ENCODE results near the gene NEURL1B.

Gene NEURL1B

GRCh38 chr5:172726966-172727365 lies 85.9 kb downstream of the NEURL1B start:
- Histone ChIP-seq H3K36me3 (ENCODE audit: control insufficient read depth, low read depth, low read length) (no peaks in the 10 kb centered on the region), H3K9ac (ENCODE audit: low read length) (no peak overlapping the region), H3K4me3 (ENCODE audit: low read length) (no peak overlapping the region), H3K4me1 (ENCODE audit: control insufficient read depth, low read depth, low read length) (no peaks in the 10 kb centered on the region), H3K27me3 (ENCODE audit: control insufficient read depth, insufficient read depth, low read length) (no peaks in the 10 kb centered on the region), H3K9me3 (ENCODE audit: control insufficient read depth, low read depth, low read length) (no peaks in the 10 kb centered on the region), H3K27ac (ENCODE audit: low read length) (no peak overlapping the region)

DNA sequence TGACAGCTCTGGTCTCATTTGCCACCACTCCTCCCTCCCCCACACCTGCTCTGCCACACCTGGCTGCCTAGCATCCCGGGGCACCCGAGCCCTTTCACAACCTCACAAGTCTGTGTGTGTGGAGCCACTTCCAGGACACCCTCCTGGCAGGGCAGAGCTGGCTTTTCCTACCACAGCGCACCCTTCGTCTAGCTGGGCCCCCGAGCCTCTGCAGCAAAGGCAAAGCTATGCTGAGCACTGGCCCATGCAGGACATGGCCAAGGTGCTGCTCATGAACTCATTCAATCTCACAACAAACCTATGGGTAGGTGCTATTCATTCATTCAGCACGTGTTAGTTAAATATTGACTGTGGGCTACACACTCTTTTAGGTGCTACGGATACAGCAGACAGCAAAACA lies 86.5 kb downstream of the NEURL1B start:
- no peaks in the 10 kb centered on the region for H3K27me3 ChIP-seq (ENCODE audit: control insufficient read depth, insufficient read depth, low read length)
- H3K4me1 ChIP-seq (ENCODE audit: control insufficient read depth, low read depth, low read length) = no peaks in the 10 kb centered on the region
- no peak overlapping the region for H3K9ac ChIP-seq (ENCODE audit: low read length)
- no peak overlapping the region for H3K27ac ChIP-seq (ENCODE audit: low read length)
- no peaks in the 10 kb centered on the region for H3K9me3 ChIP-seq (ENCODE audit: control insufficient read depth, low read depth, low read length)
- no peak overlapping the region for H3K4me3 ChIP-seq (ENCODE audit: low read length)
- no peaks in the 10 kb centered on the region for H3K36me3 ChIP-seq (ENCODE audit: control insufficient read depth, low read depth, low read length)

GRCh38 chr5:172728481-172729241 lies 87.6 kb downstream of the NEURL1B start:
- H3K9me3 ChIP-seq (ENCODE audit: control insufficient read depth, low read depth, low read length) = no peaks in the 10 kb centered on the region
- no peaks in the 10 kb centered on the region for H3K4me1 ChIP-seq (ENCODE audit: control insufficient read depth, low read depth, low read length)
- no peaks in the 10 kb centered on the region for H3K27me3 ChIP-seq (ENCODE audit: control insufficient read depth, insufficient read depth, low read length)
- no peak overlapping the region for H3K4me3 ChIP-seq (ENCODE audit: low read length)
- no peak overlapping the region for H3K27ac ChIP-seq (ENCODE audit: low read length)
- H3K9ac ChIP-seq (ENCODE audit: low read length) = no peak overlapping the region
- H3K36me3 ChIP-seq (ENCODE audit: control insufficient read depth, low read depth, low read length) = no peaks in the 10 kb centered on the region

DNA sequence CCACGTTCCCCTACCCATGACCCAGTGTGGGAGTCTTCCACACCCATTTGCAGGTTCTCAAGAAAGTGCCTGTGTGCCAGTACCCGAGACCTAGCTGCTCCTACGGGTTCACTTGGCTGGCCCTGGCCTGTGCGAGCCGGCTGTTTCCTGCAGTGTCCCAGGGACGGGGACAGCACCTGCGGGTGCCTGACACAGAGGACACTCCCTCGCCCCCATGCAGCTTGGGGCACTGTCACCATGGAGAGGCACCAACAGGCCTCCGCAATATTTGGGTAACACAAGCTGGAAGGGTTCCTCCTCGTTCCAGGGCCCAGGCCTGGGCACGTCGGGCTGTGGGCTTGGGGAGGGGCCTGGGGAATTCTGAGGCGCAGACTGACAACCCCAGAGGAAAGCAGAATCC lies 88.5 kb downstream of the NEURL1B start:
- no peak overlapping the region for H3K27ac ChIP-seq (ENCODE audit: low read length)
- H3K4me1 ChIP-seq (ENCODE audit: control insufficient read depth, low read depth, low read length) = no peaks in the 10 kb centered on the region
- H3K36me3 ChIP-seq (ENCODE audit: control insufficient read depth, low read depth, low read length) = no peaks in the 10 kb centered on the region
- no peak overlapping the region for H3K4me3 ChIP-seq (ENCODE audit: low read length)
- no peaks in the 10 kb centered on the region for H3K27me3 ChIP-seq (ENCODE audit: control insufficient read depth, insufficient read depth, low read length)
- no peaks in the 10 kb centered on the region for H3K9me3 ChIP-seq (ENCODE audit: control insufficient read depth, low read depth, low read length)
- no peak overlapping the region for H3K9ac ChIP-seq (ENCODE audit: low read length)

- Histone ChIP-seq H3K4me3 (ENCODE audit: low read length) (no peak overlapping the region), H3K27me3 (ENCODE audit: control insufficient read depth, insufficient read depth, low read length) (no peaks in the 10 kb centered on the region), H3K9me3 (ENCODE audit: control insufficient read depth, low read depth, low read length) (no peaks in the 10 kb centered on the region), H3K4me1 (ENCODE audit: control insufficient read depth, low read depth, low read length) (no peaks in the 10 kb centered on the region), H3K27ac (ENCODE audit: low read length) (no peak overlapping the region), H3K36me3 (ENCODE audit: control insufficient read depth, low read depth, low read length) (no peaks in the 10 kb centered on the region), H3K9ac (ENCODE audit: low read length) (no peak overlapping the region)
Measured at GRCh38 chr5:172730222-172730621, 89.2 kb downstream of the NEURL1B start.

- Histone ChIP-seq H3K9ac (ENCODE audit: low read length) (no peak overlapping the region), H3K9me3 (ENCODE audit: control insufficient read depth, low read depth, low read length) (no peaks in the 10 kb centered on the region), H3K4me1 (ENCODE audit: control insufficient read depth, low read depth, low read length) (no peaks in the 10 kb centered on the region), H3K27ac (ENCODE audit: low read length) (no peak overlapping the region), H3K27me3 (ENCODE audit: control insufficient read depth, insufficient read depth, low read length) (no peaks in the 10 kb centered on the region), H3K36me3 (ENCODE audit: control insufficient read depth, low read depth, low read length) (no peaks in the 10 kb centered on the region), H3K4me3 (ENCODE audit: low read length) (no peak overlapping the region)
Measured at GRCh38 chr5:172730981-172731679, 90.1 kb downstream of the NEURL1B start.

DNA sequence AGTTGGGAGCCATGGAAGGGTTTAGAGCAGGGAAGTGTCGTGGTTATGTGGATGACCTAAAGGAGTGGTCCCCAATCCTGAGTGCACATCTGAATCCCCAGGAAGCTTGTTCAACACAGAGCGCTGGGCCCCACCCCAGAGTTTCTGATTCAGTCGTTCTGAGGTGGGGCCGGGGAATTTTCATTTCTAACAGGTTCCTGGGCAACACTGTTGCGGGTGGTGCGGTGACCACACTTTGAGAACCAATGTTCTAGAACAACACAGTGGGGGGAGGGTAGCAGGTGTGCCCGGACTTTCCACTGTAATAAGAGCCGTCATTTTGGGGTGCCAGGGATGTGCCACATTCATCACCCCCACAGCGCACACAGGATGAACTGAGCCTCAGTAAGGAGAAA lies 90.6 kb downstream of the NEURL1B start:
- Histone ChIP-seq H3K36me3 (ENCODE audit: control insufficient read depth, low read depth, low read length) (no peaks in the 10 kb centered on the region), H3K4me1 (ENCODE audit: control insufficient read depth, low read depth, low read length) (no peaks in the 10 kb centered on the region), H3K27ac (ENCODE audit: low read length) (no peak overlapping the region), H3K9me3 (ENCODE audit: control insufficient read depth, low read depth, low read length) (no peaks in the 10 kb centered on the region), H3K4me3 (ENCODE audit: low read length) (no peak overlapping the region), H3K27me3 (ENCODE audit: control insufficient read depth, insufficient read depth, low read length) (no peaks in the 10 kb centered on the region), H3K9ac (ENCODE audit: low read length) (no peak overlapping the region)

DNA sequence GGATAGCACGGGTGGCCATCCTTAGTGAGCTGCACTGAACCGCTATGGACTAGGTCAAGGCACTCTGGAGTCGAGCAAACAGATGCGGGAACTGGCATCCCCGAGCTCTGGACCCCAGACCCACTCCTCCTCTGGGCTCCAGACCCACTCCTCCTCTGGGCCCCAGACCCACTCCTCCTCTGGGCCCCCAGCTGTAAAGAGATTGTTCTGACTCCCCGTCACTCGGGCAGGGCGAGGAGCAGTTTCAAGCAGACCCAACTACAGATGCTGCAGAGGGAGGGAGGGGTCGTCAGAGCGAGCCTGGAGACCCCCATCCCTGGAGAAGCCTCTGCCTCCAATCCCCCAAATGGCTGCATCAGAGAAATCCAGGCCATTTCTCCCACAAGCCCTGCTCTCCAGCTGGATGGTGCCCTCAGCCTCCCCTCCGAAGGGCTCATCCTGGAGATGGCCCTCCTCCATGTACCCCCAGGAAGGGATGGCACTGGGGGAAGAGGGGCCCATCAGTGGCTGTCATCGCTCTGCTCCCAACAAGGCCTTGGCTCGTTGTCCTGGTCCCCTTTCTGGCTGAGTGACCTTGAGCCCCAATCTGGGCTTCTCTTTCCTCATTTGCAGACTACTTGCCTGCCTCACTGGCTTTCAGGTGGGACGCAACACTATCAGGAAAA lies 91.3 kb downstream of the NEURL1B start:
- no peak overlapping the region for H3K4me3 ChIP-seq (ENCODE audit: low read length)
- H3K4me1 ChIP-seq (ENCODE audit: control insufficient read depth, low read depth, low read length) = no peaks in the 10 kb centered on the region
- H3K27me3 ChIP-seq (ENCODE audit: control insufficient read depth, insufficient read depth, low read length) = no peaks in the 10 kb centered on the region
- no peak overlapping the region for H3K27ac ChIP-seq (ENCODE audit: low read length)
- H3K9ac ChIP-seq (ENCODE audit: low read length) = no peak overlapping the region
- no peaks in the 10 kb centered on the region for H3K36me3 ChIP-seq (ENCODE audit: control insufficient read depth, low read depth, low read length)
- H3K9me3 ChIP-seq (ENCODE audit: control insufficient read depth, low read depth, low read length) = no peaks in the 10 kb centered on the region

GRCh38 chr5:172733131-172733973 lies 92.3 kb downstream of the NEURL1B start:
- Histone ChIP-seq H3K4me1 (ENCODE audit: control insufficient read depth, low read depth, low read length) (no peaks in the 10 kb centered on the region), H3K27ac (ENCODE audit: low read length) (no peak overlapping the region), H3K9me3 (ENCODE audit: control insufficient read depth, low read depth, low read length) (no peaks in the 10 kb centered on the region), H3K27me3 (ENCODE audit: control insufficient read depth, insufficient read depth, low read length) (no peaks in the 10 kb centered on the region), H3K4me3 (ENCODE audit: low read length) (no peak overlapping the region), H3K36me3 (ENCODE audit: control insufficient read depth, low read depth, low read length) (no peaks in the 10 kb centered on the region), H3K9ac (ENCODE audit: low read length) (no peak overlapping the region)

DNA sequence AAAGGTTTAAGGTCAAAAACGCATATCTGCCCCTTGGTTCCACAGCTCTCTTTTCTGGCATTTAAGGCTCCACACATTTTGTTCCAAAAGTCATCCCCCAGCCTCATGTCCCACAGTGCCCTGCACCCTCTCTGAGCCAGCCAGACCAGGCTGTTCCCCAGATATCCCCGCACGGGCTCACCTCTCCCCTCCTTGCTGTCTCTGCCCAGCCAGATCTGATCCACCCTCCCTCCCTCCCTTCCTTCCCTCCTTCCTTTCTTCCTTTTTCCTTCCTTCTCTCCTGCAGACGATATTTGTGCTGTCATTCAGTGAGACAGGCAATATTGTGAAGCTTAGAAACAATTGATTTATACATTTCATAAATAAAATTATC lies 92.9 kb downstream of the NEURL1B start:
- no peaks in the 10 kb centered on the region for H3K9me3 ChIP-seq (ENCODE audit: control insufficient read depth, low read depth, low read length)
- H3K4me3 ChIP-seq (ENCODE audit: low read length) = no peak overlapping the region

DNA sequence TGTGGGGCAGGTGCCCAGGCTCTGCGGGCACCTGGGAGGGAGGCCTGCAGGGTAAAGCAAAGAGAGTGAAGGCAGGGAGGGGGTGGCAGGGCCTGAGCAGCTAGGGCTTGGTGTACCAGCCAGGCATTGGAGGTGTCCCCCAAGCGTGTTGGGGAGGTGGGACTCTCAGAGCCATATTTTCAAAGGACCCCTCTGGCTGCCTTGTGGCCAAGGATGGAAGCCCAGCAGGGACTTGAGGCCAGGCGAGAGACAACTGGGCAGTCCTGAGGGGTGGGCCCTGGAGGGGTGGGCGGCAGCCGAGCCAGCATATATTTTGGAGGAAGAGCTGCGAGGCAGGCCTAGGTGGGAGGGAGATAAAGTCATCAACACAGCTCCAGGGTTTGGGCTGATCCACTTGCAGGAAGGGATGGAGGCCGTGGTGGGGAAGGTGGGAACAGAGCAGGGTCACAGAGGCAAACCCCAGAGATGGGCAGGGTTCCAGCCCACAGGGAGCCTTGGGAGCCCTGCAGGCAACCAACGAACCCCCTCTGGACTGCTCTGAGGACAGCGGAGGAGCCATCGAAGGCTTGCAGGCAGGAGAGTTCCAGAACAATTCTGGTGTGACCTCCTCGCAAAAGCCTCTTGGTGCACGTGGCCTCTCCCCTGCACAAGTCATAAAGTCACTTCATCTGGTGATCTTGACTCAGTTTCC lies 94.2 kb downstream of the NEURL1B start:
- Histone ChIP-seq H3K36me3 (ENCODE audit: control insufficient read depth, low read depth, low read length) (no peaks in the 10 kb centered on the region), H3K4me3 (ENCODE audit: low read length) (no peak overlapping the region), H3K9ac (ENCODE audit: low read length) (no peak overlapping the region), H3K27me3 (ENCODE audit: control insufficient read depth, insufficient read depth, low read length) (no peaks in the 10 kb centered on the region), H3K4me1 (ENCODE audit: control insufficient read depth, low read depth, low read length) (no peaks in the 10 kb centered on the region), H3K27ac (ENCODE audit: low read length) (no peak overlapping the region), H3K9me3 (ENCODE audit: control insufficient read depth, low read depth, low read length) (no peaks in the 10 kb centered on the region)

More for the DNA sequence above, 92.9 kb downstream of the NEURL1B start:
- no peaks in the 10 kb centered on the region for H3K27me3 ChIP-seq (ENCODE audit: control insufficient read depth, insufficient read depth, low read length)
- no peaks in the 10 kb centered on the region for H3K36me3 ChIP-seq (ENCODE audit: control insufficient read depth, low read depth, low read length)
- H3K27ac ChIP-seq (ENCODE audit: low read length) = no peak overlapping the region
- H3K9ac ChIP-seq (ENCODE audit: low read length) = no peak overlapping the region
- H3K4me1 ChIP-seq (ENCODE audit: control insufficient read depth, low read depth, low read length) = no peaks in the 10 kb centered on the region
